Uterine smooth muscle cell (primary cell): Measurements from ENCODE around the gene ZNF154. TPM values are rescaled to one million over a fixed set of nuclear protein-coding genes. Genes with fewer than 3 reads are reported as not detected.

Source experiments
- total RNA-seq: library from RNA; depleted of rRNA; stranded (reverse); fragments of >200 nt; gene quantifications from 2 replicates; pipeline ENCODE4 v1.2.3, GENCODE V29; 2014

Gene ZNF154
- total RNA-seq, result 0.44 and 0.87 TPM in 2 replicates

GRCh38 chr19:57708641-57709361, at the start of gene ZNF154:
TSS of gene ZNF154 (minus strand) at chr19:57709204. CDS start at chr19:57708971, 233 bp downstream.

GRCh38 chr19:57746580-57747471, 37.8 kb upstream of the ZNF154 start, which contains the start of gene ZNF776:
TSS of gene ZNF776 (plus strand) at chr19:57746815. CDS start at chr19:57747059, 244 bp downstream.

GRCh38 chr19:57668635-57669034, 40.4 kb downstream of the ZNF154 start, which contains the start of gene ZSCAN4:
TSS of gene ZSCAN4 (plus strand) at chr19:57668935. CDS start at chr19:57676146, 7,211 bp downstream.

Other genes with a start within 250 kb of the ZNF154 start
- gene ZNF772, start 231.6 kb downstream of the ZNF154 start, total RNA-seq, result 17.2 and 19.6 TPM in 2 replicates
- 10.3 and 13.1 TPM in 2 replicates for gene ZNF419, start 221.5 kb downstream of the ZNF154 start, total RNA-seq
- 21.5 and 27.0 TPM in 2 replicates for gene ZNF773, start 209.3 kb downstream of the ZNF154 start, total RNA-seq
- 4.8 and 4.9 TPM in 2 replicates for gene ZNF549, start 181.8 kb downstream of the ZNF154 start, total RNA-seq
- 9.0 and 11.0 TPM in 2 replicates for gene ZNF550, start 149.3 kb downstream of the ZNF154 start, total RNA-seq
- 6.0 TPM in 2 replicates for gene ZNF416, start 130.3 kb downstream of the ZNF154 start, total RNA-seq
- 4.7 and 9.2 TPM in 2 replicates for gene ZIK1, start 125.1 kb downstream of the ZNF154 start, total RNA-seq
- gene ZNF530, start 109.3 kb downstream of the ZNF154 start, total RNA-seq, result 5.1 and 13.3 TPM in 2 replicates
- gene ZNF134, start 95.0 kb downstream of the ZNF154 start, total RNA-seq, result 19.9 and 20.1 TPM in 2 replicates
- gene ZNF211, start 76.0 kb downstream of the ZNF154 start, total RNA-seq, result 6.7 and 7.1 TPM in 2 replicates
- not detected in 2 replicates for gene ZSCAN4, start 40.3 kb downstream of the ZNF154 start, total RNA-seq
- 3.4 and 7.1 TPM in 2 replicates for gene ZNF551, start 27.2 kb downstream of the ZNF154 start, total RNA-seq
- gene ZNF671, start 18.4 kb upstream of the ZNF154 start, total RNA-seq, result 7.4 and 8.0 TPM in 2 replicates
- 9.7 and 11.2 TPM in 2 replicates for gene ZNF776, start 37.6 kb upstream of the ZNF154 start, total RNA-seq
- 14.3 and 18.7 TPM in 2 replicates for gene ZNF586, start 60.5 kb upstream of the ZNF154 start, total RNA-seq
- 7.7 and 9.6 TPM in 2 replicates for gene ZNF552, start 105.7 kb upstream of the ZNF154 start, total RNA-seq
- gene ZNF587B, start 121.1 kb upstream of the ZNF154 start, total RNA-seq, result 20.5 and 29.8 TPM in 2 replicates
- 31.8 and 36.2 TPM in 2 replicates for gene ZNF587, start 140.7 kb upstream of the ZNF154 start, total RNA-seq
- 6.5 and 7.0 TPM in 2 replicates for gene ZNF814, start 179.8 kb upstream of the ZNF154 start, total RNA-seq
- gene ZNF417, start 207.4 kb upstream of the ZNF154 start, total RNA-seq, result 17.3 and 25.7 TPM in 2 replicates
- gene ZNF418, start 226.2 kb upstream of the ZNF154 start, total RNA-seq, result 6.5 and 8.4 TPM in 2 replicates
- gene ZNF256, start 238.5 kb upstream of the ZNF154 start, total RNA-seq, result 3.6 and 5.6 TPM in 2 replicates